Measurements from ENCODE around the gene NPIPA1. TPM values are rescaled to one million over a fixed set of nuclear protein-coding genes. Genes with fewer than 3 reads are reported as not detected.
"Not testable (repeated sequence)": the region's sequence is repeated elsewhere in the genome, so short reads cannot be mapped to it uniquely, and the experiment has no call there.

Gene NPIPA1
- 45.8 and 48.2 TPM in 2 replicates for polyA plus RNA-seq (2013)

- no CpG with 5 or more reads among the region's 4 CpGs for WGBS (ENCODE audit: extremely low coverage, insufficient coverage, insufficient read length)
- H2BK12ac ChIP-seq (ENCODE audit: low read length); H3K27me3 ChIP-seq (ENCODE audit: insufficient read depth, low read length); H2AFZ ChIP-seq (ENCODE audit: insufficient read depth, low read length, poor library complexity); H3K14ac ChIP-seq (ENCODE audit: low read length); DNase-seq; H4K12ac ChIP-seq (ENCODE audit: low read depth, low read length); H4K8ac ChIP-seq (ENCODE audit: low read depth, low read length); H3K23ac ChIP-seq (ENCODE audit: low read length); H3K4ac ChIP-seq (ENCODE audit: low read depth, low read length); H3K27ac ChIP-seq (ENCODE audit: low read depth, low read length); H3K9me3 ChIP-seq (ENCODE audit: insufficient read depth, low read depth, low read length); H3K36me3 ChIP-seq (ENCODE audit: control insufficient read depth in 1 of 2, insufficient read depth in 2 of 2, low read length in 2 of 2); H2AK5ac ChIP-seq (ENCODE audit: low read length); H3K79me1 ChIP-seq (ENCODE audit: low read length); H2BK120ac ChIP-seq (ENCODE audit: insufficient read depth, low read length, poor library complexity); H3K18ac ChIP-seq (ENCODE audit: low read length); H3K9ac ChIP-seq (ENCODE audit: low read length); H3K4me3 ChIP-seq (ENCODE audit: low read depth, low read length); H4K91ac ChIP-seq (ENCODE audit: low read depth, low read length); H3K79me2 ChIP-seq (ENCODE audit: control insufficient read depth, insufficient read depth, low read length, poor library complexity); H2BK5ac ChIP-seq (ENCODE audit: low read depth, low read length, poor library complexity); H3K4me2 ChIP-seq (ENCODE audit: low read length); H3K4me1 ChIP-seq (ENCODE audit: control insufficient read depth in 1 of 2, insufficient read depth in 2 of 2, low read length in 2 of 2): not testable (repeated sequence)
Observed at GRCh38 chr16:14937143-14937542, at the start of gene NPIPA1. TSS of gene NPIPA1 (plus strand) at chr16:14937443. CDS start at chr16:14937443, 0 bp downstream.

GRCh38 chr16:14892111-14892510, 45.1 kb upstream of the NPIPA1 start:
- DNase-seq; H4K8ac ChIP-seq (ENCODE audit: low read depth, low read length); H3K27me3 ChIP-seq (ENCODE audit: insufficient read depth, low read length); H3K79me2 ChIP-seq (ENCODE audit: control insufficient read depth, insufficient read depth, low read length, poor library complexity); H3K36me3 ChIP-seq (ENCODE audit: control insufficient read depth in 1 of 2, insufficient read depth in 2 of 2, low read length in 2 of 2); H2BK12ac ChIP-seq (ENCODE audit: low read length); H3K14ac ChIP-seq (ENCODE audit: low read length); H3K4me2 ChIP-seq (ENCODE audit: low read length); H3K4ac ChIP-seq (ENCODE audit: low read depth, low read length); H3K27ac ChIP-seq (ENCODE audit: low read depth, low read length); H2BK120ac ChIP-seq (ENCODE audit: insufficient read depth, low read length, poor library complexity); H3K4me3 ChIP-seq (ENCODE audit: low read depth, low read length); H3K23ac ChIP-seq (ENCODE audit: low read length); H2AFZ ChIP-seq (ENCODE audit: insufficient read depth, low read length, poor library complexity); H4K12ac ChIP-seq (ENCODE audit: low read depth, low read length); H3K18ac ChIP-seq (ENCODE audit: low read length); H2AK5ac ChIP-seq (ENCODE audit: low read length); H4K91ac ChIP-seq (ENCODE audit: low read depth, low read length); H3K9ac ChIP-seq (ENCODE audit: low read length); H3K79me1 ChIP-seq (ENCODE audit: low read length); H3K9me3 ChIP-seq (ENCODE audit: insufficient read depth, low read depth, low read length); H2BK5ac ChIP-seq (ENCODE audit: low read depth, low read length, poor library complexity); H3K4me1 ChIP-seq (ENCODE audit: control insufficient read depth in 1 of 2, insufficient read depth in 2 of 2, low read length in 2 of 2): not testable (repeated sequence)
- WGBS (ENCODE audit: extremely low coverage, insufficient coverage, insufficient read length), result no CpG with 5 or more reads among the region's 6 CpGs

- H3K79me1 ChIP-seq (ENCODE audit: low read length), result not testable (repeated sequence)
Observed at GRCh38 chr16:14895382-14895781, 41.9 kb upstream of the NPIPA1 start.

GRCh38 chr16:14896023-14896422, 41.2 kb upstream of the NPIPA1 start:
- H3K23ac ChIP-seq (ENCODE audit: low read length); H2BK5ac ChIP-seq (ENCODE audit: low read depth, low read length, poor library complexity); H3K27ac ChIP-seq (ENCODE audit: low read depth, low read length); H3K18ac ChIP-seq (ENCODE audit: low read length); H3K79me1 ChIP-seq (ENCODE audit: low read length); H4K12ac ChIP-seq (ENCODE audit: low read depth, low read length); H4K91ac ChIP-seq (ENCODE audit: low read depth, low read length); H3K27me3 ChIP-seq (ENCODE audit: insufficient read depth, low read length); H3K4me2 ChIP-seq (ENCODE audit: low read length); H3K9me3 ChIP-seq (ENCODE audit: insufficient read depth, low read depth, low read length); H3K4me1 ChIP-seq (ENCODE audit: control insufficient read depth in 1 of 2, insufficient read depth in 2 of 2, low read length in 2 of 2); H2AFZ ChIP-seq (ENCODE audit: insufficient read depth, low read length, poor library complexity); H3K9ac ChIP-seq (ENCODE audit: low read length); H3K79me2 ChIP-seq (ENCODE audit: control insufficient read depth, insufficient read depth, low read length, poor library complexity); H3K4me3 ChIP-seq (ENCODE audit: low read depth, low read length); DNase-seq; H3K14ac ChIP-seq (ENCODE audit: low read length); H4K8ac ChIP-seq (ENCODE audit: low read depth, low read length); H3K4ac ChIP-seq (ENCODE audit: low read depth, low read length); H2AK5ac ChIP-seq (ENCODE audit: low read length); H2BK120ac ChIP-seq (ENCODE audit: insufficient read depth, low read length, poor library complexity); H3K36me3 ChIP-seq (ENCODE audit: control insufficient read depth in 1 of 2, insufficient read depth in 2 of 2, low read length in 2 of 2); H2BK12ac ChIP-seq (ENCODE audit: low read length): not testable (repeated sequence)
- WGBS (ENCODE audit: extremely low coverage, insufficient coverage, insufficient read length), result no CpG with 5 or more reads among the region's 9 CpGs

More at GRCh38 chr16:14895382-14895781, 41.9 kb upstream of the NPIPA1 start:
- DNase-seq; H3K4me2 ChIP-seq (ENCODE audit: low read length); H2AK5ac ChIP-seq (ENCODE audit: low read length); H3K9me3 ChIP-seq (ENCODE audit: insufficient read depth, low read depth, low read length); H4K12ac ChIP-seq (ENCODE audit: low read depth, low read length); H2BK12ac ChIP-seq (ENCODE audit: low read length); H4K8ac ChIP-seq (ENCODE audit: low read depth, low read length); H2AFZ ChIP-seq (ENCODE audit: insufficient read depth, low read length, poor library complexity); H3K9ac ChIP-seq (ENCODE audit: low read length); H2BK120ac ChIP-seq (ENCODE audit: insufficient read depth, low read length, poor library complexity); H3K27me3 ChIP-seq (ENCODE audit: insufficient read depth, low read length); H3K4me1 ChIP-seq (ENCODE audit: control insufficient read depth in 1 of 2, insufficient read depth in 2 of 2, low read length in 2 of 2); H2BK5ac ChIP-seq (ENCODE audit: low read depth, low read length, poor library complexity); H3K4ac ChIP-seq (ENCODE audit: low read depth, low read length); H4K91ac ChIP-seq (ENCODE audit: low read depth, low read length); H3K23ac ChIP-seq (ENCODE audit: low read length); H3K27ac ChIP-seq (ENCODE audit: low read depth, low read length); H3K4me3 ChIP-seq (ENCODE audit: low read depth, low read length); H3K14ac ChIP-seq (ENCODE audit: low read length); H3K79me2 ChIP-seq (ENCODE audit: control insufficient read depth, insufficient read depth, low read length, poor library complexity); H3K36me3 ChIP-seq (ENCODE audit: control insufficient read depth in 1 of 2, insufficient read depth in 2 of 2, low read length in 2 of 2); H3K18ac ChIP-seq (ENCODE audit: low read length): not testable (repeated sequence)
- no CpG with 5 or more reads among the region's 14 CpGs for WGBS (ENCODE audit: extremely low coverage, insufficient coverage, insufficient read length)
